Femur (tissue), 1 donor: ENCODE results near the gene FGF10.

Source experiments
- DNase-seq: peaks from one replicate; pipeline ENCODE4 v3.0.0-alpha.2; 2017

FGF10 gene

GRCh38 chr5:44345871-44346270, 43.3 kb downstream of the FGF10 start:
- DNase-seq = no peak

- no peak for DNase-seq
Observed at GRCh38 chr5:44336708-44337107, 52.5 kb downstream of the FGF10 start.

- DNase-seq = no peak
Observed at GRCh38 chr5:44334622-44335021, 54.6 kb downstream of the FGF10 start.

- DNase-seq = no peak
Observed at GRCh38 chr5:44332285-44332971, 56.8 kb downstream of the FGF10 start.

- no peak for DNase-seq
Observed at GRCh38 chr5:44331471-44332050, 57.7 kb downstream of the FGF10 start.

GRCh38 chr5:44329716-44330115, 59.5 kb downstream of the FGF10 start:
- no peak for DNase-seq

GRCh38 chr5:44321144-44321725, 68.0 kb downstream of the FGF10 start:
- no peak for DNase-seq

- DNase-seq = no peak
Observed at GRCh38 chr5:44320188-44320587, 69.0 kb downstream of the FGF10 start.

- DNase-seq = no peak
Observed at GRCh38 chr5:44318883-44319282, 70.3 kb downstream of the FGF10 start.

- DNase-seq = no peak
Observed at GRCh38 chr5:44312374-44312773, 76.8 kb downstream of the FGF10 start.

- no peak for DNase-seq
Observed at GRCh38 chr5:44300551-44300950, 88.7 kb downstream of the FGF10 start.

- DNase-seq = no peak
Observed at GRCh38 chr5:44299394-44299793, 89.8 kb downstream of the FGF10 start.

- DNase-seq = peak; percentile 73
Observed at GRCh38 chr5:44294516-44294915, 94.7 kb downstream of the FGF10 start.

- DNase-seq = no peak
Observed at GRCh38 chr5:44292736-44293135, 96.5 kb downstream of the FGF10 start.

- peak; percentile 28 for DNase-seq
Observed at GRCh38 chr5:44278469-44278868, 110.8 kb downstream of the FGF10 start.

- DNase-seq = no peak
Observed at GRCh38 chr5:44275908-44276307, 113.3 kb downstream of the FGF10 start.

- no peak for DNase-seq
Observed at GRCh38 chr5:44275329-44275728, 113.9 kb downstream of the FGF10 start.

- no peak for DNase-seq
Observed at GRCh38 chr5:44267909-44268308, 121.3 kb downstream of the FGF10 start.

GRCh38 chr5:44266882-44267576, 122.2 kb downstream of the FGF10 start:
- peak; percentile 37 for DNase-seq

GRCh38 chr5:44265713-44266112, 123.5 kb downstream of the FGF10 start:
- no peak for DNase-seq

- no peak for DNase-seq
Observed at GRCh38 chr5:44260793-44261192, 128.4 kb downstream of the FGF10 start.

GRCh38 chr5:44257653-44258365, 131.4 kb downstream of the FGF10 start:
- DNase-seq = no peak

GRCh38 chr5:44257221-44257620, 132.0 kb downstream of the FGF10 start:
- DNase-seq = no peak
